NCI-H2029 (cell line): ENCODE measurements around the gene CACNA1B.

Experiments used
- DNase-seq: peaks from one replicate; lab custom pipeline; 2025; lab: John Stamatoyannopoulos, UW

CACNA1B gene

DNA sequence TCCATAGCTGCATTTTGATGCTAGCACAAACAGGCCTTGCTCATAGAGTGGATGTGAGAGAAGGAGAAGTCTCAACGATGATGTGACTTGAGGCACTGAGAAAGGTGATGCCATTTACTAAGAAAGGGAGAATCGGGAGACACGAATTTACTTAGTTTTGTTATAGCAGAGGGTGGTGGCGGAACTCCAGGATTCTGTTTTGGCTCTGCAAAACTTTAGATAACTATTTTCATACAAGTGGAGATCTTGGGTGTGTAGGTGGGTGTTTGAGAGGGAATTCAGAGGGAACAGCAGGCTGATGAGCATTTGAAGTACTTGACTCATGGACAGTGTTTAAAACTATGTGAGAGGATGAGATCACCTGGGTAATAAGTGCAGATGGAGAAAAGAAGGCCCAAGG lies 43.2 kb downstream of the CACNA1B start:
- DNase-seq = no peak

GRCh38 chr9:137924169-137924568 lies 46.6 kb downstream of the CACNA1B start:
- peak; percentile 30 for DNase-seq

DNA sequence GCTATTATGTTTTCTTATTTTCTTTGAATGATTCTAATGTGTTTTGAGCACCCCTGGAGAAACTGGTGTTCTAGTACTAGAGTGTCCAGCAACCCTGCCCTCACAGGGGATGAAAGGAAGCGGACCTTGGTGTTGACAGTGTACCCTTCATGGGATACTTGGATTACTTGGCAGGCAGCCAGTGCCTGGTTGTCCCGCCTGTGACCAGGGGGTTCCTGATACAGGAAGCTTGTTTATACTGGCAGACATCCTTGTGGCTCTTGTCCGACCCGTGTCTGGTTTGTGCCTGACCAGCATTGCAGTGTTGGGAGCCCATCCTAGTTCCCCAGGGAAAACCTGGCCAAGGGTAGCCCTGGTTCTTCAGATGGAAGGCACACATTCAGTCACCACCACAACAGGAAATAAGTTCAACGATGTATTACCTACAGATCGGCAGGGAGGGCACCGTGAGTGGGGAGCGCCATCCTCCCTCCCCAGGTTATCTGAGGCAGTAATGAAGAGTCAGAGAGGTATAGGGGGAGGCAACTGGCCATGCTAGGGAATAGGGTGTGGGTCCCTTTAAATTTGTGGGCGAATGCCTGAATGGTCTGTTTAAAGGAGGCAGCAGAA lies 47.3 kb downstream of the CACNA1B start:
- DNase-seq = peak; percentile 73

- no peak for DNase-seq
Observed at GRCh38 chr9:137943655-137944054, 66.1 kb downstream of the CACNA1B start.

DNA sequence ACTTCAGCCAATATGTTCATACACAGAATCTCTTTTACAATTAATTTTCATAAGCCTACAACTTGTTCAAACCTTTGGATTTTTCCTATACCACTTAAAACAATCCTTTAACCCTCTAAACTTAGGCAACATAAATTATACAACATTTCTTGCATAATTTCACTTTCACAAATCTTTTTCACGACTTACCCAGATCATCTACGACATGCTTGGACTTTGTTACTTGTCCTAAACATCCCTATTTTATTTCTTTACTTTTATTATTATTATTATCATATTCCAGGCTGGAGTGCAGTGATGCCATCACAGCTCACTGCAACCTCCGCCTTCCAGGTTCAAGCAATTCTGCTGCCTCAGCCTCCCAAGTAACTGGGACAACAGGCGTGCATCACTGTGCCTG lies 68.0 kb downstream of the CACNA1B start:
- DNase-seq = no peak

DNA sequence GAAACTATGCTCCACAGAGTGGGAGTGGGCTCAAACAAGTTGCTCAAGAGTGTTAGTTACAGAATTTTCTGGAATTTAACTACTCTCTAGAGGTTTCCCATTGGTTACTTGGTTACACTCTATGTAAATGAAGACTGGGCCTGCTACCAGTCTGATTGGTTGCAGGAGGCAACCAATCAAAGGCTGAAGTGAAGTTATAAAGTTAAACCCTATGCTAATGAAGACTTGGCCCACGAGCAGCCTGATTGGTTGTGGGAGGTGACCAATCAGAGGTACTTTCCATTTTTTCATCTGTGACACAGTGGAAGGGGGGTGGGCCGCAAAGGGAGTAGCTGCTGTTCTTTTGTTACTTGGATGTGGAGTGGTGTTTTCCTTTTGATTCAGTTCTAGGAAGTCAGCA lies 69.4 kb downstream of the CACNA1B start:
- DNase-seq = no peak

- no peak for DNase-seq
Observed at GRCh38 chr9:137948642-137949041, 71.1 kb downstream of the CACNA1B start.

DNA sequence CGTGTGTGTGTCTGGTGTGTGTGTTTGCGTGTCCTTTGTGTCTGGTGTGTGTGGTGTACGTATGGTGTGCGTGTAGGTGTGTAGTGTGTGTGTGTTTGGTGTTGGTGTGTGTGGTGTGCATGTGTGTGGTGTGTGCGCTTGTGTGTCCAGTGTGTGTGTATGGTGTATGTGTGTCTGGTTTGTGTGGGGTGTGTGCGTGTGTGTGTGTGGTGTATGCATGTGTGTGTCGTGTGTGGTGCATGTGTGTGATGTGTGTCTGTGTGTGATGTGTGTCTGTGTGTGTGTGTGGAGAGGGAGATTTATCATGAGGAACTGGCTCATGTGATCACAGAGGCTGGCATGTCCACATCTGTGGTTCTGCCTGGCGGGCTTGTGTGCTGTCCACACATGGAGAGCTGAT lies 71.7 kb downstream of the CACNA1B start:
- no peak for DNase-seq

GRCh38 chr9:137951107-137951506 lies 73.5 kb downstream of the CACNA1B start:
- DNase-seq = no peak

DNA sequence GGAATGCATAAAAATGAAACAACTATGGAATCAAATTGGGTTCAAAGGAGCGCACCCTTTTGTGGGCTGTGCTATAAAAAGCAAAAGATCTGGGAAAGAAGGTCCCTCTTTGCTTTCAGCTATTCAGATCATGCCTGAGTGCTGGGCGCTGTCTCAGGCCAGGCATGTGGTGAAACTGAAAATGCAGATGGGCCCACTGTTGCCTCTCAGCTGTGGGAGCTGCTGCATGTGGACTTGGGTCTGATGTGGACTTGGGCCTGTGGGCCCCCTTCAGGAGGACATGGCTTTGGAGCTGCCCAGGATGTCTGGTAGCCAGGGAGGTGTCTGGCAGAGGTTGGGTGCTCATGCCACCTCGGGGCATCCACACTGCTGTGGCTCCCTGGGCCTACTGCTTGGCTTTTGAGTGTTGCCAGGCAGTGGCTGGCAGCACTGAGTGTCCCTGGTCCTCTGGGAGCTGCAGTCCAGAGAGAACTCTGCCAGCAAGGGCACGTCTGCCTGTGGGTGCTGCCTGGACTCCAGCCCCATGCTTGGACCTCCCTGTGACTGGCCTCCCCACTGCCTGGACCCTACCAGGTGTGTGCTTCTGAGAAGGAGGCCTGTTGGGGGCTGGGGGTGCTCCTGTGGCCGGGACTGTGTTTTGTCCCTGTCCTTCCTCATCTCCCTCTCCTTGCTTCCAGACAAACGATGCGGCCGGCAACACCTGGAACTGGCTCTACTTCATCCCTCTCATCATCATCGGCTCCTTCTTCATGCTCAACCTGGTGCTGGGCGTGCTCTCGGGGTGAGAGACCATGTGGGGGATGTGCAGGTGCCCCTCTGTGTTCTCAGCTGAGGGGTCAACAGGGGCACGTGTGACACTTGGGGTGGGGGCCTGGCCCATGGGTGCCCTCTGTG lies 74.3 kb downstream of the CACNA1B start:
- DNase-seq = no peak

DNA sequence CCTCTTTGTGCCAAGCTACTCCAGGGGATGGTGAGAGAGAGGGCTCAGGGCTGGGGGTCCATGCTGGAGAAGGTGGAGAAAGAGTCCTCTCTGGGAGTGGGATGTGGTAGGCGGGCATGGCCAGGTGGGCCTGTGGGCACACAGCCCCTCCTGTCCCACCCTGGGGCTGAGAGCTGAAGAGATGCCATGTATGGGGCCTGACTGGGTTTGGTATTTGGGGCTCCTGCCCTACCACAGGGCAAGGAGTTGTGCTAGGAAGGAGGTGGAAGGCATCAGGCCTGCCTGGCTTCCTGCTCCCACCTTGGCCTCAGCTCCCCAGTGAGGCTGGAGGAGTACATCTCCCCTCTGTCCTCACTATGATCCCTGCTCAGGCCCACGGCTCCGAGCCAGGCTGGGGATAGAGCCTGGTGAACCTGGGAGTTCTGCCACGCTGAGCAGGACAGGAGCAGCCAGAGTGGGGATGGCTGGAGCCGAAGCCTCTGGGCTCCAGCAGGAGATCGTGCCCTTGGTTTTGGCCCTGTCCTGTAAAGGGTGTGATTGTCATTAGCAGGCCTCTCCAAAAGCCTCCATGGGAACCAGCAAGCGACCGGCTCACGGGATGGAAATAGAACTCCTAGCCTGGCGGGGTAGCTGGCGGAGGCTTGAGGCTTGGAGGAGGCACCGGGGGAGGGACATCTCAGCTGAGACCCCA lies 75.5 kb downstream of the CACNA1B start:
- DNase-seq = no peak

DNA sequence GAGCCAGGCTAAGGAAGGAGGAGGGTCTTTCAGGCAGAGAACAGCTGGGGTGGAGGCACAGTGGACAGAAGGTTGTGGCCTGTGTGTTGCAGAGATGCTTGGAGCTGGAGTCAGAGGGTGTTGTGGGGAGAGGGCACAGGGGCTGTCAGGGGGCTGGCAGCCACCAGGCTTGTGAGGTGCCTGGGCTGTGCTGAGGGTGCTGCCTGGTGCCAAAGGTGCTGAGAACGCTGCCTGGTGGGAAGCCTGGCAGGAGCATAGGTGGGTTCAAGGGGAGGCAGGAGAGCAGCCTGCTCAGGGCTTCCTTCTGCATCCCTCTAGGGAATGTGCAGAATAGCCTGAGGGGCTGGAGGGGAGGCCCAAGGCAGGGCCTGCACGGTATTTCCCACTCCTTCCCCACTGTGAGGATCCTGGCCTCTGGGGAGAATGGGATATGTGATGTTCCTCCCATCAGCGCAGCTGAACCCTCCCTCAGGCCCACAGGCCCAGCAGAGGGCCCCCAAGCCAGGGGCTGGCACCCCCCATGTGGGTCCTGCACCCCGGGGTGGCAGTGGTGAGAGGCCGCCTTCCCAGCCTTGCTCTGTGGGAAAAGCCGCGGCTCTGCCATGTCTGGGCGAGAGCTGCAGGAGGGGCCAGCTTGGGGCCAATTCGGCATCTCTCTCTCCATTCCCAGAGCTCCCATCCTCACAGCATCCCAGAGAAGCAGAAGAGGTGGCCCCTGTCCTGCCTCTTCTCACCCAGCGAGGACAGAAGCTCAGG lies 76.3 kb downstream of the CACNA1B start:
- no peak for DNase-seq

DNA sequence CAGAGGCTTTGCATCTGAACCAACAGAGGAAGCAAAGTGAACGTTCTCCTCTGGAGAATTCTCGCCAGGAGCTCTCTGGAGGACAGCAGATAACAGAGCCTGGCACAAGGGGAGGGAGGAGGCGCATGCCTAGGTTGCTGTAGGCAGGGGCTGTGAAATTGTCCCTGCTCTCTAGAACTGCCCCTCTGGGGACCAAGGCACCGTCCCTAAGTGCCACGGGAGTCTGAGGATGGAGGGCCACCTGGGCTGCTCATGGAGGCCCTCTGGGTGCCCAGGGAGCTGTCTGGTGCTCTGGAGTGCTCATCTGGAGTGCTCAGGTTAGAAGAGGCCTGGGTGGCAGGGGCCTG lies 77.6 kb downstream of the CACNA1B start:
- no peak for DNase-seq

DNA sequence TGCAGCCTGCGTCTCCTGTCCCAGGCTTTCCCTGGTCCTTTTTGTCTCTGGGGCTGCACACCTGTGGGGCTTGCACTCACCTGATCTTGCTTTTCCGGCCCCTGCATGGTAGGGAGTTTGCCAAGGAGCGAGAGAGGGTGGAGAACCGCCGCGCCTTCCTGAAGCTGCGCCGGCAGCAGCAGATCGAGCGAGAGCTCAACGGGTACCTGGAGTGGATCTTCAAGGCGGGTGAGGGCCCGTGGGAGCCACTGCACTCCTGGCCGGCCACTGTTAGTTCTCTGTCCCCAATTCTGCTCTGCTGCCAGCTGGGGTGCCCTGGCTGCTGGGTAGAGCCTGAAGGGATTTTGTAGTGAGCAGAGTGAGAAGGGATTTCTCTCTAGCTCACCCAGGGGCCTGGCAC lies 78.0 kb downstream of the CACNA1B start:
- DNase-seq = no peak

DNA sequence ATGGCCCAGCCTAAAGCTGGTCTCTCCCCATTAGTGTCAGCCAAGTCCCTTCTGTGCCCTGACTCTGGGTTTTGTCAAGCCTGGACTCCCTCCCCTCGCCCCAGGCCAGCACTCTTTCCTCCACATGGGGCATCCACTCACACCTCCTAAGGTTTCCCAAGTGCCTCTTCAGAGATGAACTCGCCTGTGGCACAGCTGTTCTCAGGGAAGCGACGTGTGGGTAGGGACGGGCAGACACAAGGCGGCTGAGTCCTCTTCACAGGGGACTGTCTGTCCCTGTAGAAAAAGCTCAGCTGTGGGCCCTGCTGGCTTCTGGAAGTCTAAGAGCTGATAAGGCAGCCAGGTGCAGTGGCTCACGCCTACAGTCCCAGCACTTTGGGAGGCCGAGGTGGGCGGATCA lies 78.5 kb downstream of the CACNA1B start:
- no peak for DNase-seq

- no peak for DNase-seq
Observed at GRCh38 chr9:137956688-137957385, 79.3 kb downstream of the CACNA1B start.

DNA sequence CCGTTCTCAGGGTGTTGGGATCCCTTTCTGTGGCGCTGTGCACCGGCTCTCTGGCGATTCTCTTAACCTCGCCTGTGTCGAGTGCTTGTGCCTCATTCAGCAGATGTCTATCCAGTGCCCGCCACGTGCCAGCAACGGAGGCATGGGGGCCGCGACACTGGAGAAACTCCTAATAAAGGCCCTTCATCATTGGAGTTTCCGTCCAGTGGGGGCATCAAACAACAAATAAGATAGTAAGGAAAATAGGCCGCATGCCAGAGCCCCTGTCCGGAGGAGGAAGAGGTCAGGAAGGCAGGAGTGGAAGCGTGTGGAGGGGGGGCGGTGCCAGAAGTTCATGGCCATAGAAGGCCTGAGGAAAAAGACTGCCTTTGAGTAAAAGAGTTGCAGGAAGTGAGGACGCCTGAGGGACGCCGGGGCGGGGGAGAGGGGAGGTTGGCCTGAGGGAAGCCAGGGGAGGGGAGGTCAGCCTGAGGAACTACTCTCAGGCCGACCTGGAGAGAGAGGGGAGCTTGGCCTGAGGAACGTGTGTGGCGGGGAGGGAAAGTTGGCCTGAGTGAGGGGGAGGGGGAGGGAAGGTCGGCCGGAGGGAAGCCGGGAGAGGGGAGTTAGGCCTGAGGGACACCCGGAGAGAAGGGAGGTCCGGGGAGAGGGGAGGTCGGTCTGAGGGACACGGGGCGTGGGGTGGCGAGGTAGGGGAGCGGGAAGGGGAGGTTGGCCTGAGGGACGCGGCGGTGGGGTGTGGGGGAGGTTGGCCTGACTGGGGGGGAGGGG lies 82.2 kb downstream of the CACNA1B start:
- DNase-seq = no peak

- DNase-seq = no peak
Observed at GRCh38 chr9:137960496-137960895, 82.9 kb downstream of the CACNA1B start.

- no peak for DNase-seq
Observed at GRCh38 chr9:137963525-137963924, 85.9 kb downstream of the CACNA1B start.

DNA sequence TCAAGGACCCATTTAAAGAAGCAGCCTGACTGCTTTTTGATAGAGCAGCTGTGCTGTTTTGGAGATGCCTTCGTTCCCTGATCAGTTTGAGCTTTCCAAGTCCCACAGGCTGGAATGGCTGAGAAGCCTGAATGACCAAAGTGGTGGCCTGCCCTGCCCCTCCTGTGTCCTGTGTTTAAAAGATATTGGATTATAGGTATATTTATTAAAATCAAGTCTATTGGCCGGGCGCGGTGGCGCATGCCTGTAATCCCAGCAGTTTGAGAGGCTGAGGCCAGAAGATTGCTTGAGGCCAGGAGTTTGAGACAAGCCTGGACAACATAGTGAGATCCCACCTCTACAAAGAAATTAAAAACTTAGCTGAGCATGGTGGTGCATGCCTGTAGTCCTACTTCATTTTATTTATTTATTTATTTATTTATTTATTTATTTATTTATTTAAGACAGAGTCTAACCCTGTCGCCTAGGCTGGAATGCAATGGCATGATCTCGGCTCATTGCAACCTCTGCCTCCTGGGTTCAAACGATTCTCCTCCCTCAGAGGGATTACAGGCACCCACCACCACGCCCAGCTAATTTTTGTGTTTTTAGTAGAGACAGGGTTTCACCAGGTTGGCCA lies 87.7 kb downstream of the CACNA1B start:
- no peak for DNase-seq
